ENCODE data around the gene SLC5A4. TPM values are rescaled to one million over a fixed set of nuclear protein-coding genes. Genes with fewer than 3 reads are reported as not detected.
"Not testable (repeated sequence)": the region's sequence is repeated elsewhere in the genome, so short reads cannot be mapped to it uniquely, and the experiment has no call there.

SLC5A4 gene
- total RNA-seq, 1 donor from 2014 or later = not detected

DNA sequence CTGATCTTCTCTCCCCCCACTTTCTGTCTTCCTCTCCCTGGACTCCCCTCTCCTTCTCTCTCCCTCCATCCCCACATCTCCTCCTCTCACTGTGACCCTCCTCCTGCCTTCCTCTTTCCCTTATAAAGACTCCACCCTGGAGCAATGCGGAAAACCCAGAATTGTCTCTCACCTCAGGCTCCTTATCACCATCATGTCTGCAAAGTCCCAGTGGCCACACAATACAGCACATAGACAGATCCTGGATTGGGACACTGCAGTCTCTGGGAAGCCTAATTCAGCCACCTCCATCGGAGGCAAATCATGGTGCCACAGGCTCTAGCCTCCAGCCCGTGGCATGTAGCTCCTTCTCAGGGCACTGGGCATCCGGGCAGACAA lies 53.0 kb downstream of the SLC5A4 start:
- H3K27ac Mint-ChIP-seq (ENCODE audit: unreplicated experiment) = no peak overlapping the region
- TF ChIP-seq, protein P1, sequence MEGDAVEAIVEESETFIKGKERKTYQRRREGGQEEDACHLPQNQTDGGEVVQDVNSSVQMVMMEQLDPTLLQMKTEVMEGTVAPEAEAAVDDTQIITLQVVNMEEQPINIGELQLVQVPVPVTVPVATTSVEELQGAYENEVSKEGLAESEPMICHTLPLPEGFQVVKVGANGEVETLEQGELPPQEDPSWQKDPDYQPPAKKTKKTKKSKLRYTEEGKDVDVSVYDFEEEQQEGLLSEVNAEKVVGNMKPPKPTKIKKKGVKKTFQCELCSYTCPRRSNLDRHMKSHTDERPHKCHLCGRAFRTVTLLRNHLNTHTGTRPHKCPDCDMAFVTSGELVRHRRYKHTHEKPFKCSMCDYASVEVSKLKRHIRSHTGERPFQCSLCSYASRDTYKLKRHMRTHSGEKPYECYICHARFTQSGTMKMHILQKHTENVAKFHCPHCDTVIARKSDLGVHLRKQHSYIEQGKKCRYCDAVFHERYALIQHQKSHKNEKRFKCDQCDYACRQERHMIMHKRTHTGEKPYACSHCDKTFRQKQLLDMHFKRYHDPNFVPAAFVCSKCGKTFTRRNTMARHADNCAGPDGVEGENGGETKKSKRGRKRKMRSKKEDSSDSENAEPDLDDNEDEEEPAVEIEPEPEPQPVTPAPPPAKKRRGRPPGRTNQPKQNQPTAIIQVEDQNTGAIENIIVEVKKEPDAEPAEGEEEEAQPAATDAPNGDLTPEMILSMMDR (IDR thresholded peaks at IDR 0.05) = no peak
- H3K4me3 Mint-ChIP-seq (ENCODE audit: unreplicated experiment) = no peak overlapping the region
- peaks cover 14% of the 10 kb centered on the region for H3K4me1 Mint-ChIP-seq (ENCODE audit: low read depth)
- no peaks in the 10 kb centered on the region for H3K36me3 Mint-ChIP-seq (ENCODE audit: low read depth)
- no peak for DNase-seq (ENCODE audit: low spot score)
- peaks cover 13% of the 10 kb centered on the region for H3K27me3 Mint-ChIP-seq (ENCODE audit: low read depth)
- no peaks in the 10 kb centered on the region for H3K9me3 Mint-ChIP-seq (ENCODE audit: low read depth)

DNA sequence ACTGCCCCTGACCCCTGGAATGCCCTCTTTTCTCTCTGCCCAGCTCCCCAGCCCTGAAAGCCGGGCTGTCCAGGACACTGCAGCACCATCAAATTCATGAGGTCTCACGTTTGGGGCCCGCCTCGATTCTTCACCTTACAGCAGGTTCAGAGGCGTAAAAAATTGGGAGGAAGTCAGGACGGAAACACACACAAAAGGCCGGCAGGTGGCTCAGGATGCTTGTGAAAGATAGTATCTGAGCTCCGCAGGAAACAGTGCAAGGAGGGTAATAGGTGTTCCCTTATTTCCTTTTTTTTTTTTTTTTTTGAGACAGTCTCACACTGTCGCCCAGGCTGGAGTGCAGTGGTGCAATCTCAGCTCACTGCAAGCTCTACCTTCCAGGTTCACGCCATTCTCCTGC lies 54.4 kb downstream of the SLC5A4 start:
- DNase-seq (ENCODE audit: low spot score) = no peak
- peaks cover 24% of the 10 kb centered on the region for H3K27me3 Mint-ChIP-seq (ENCODE audit: low read depth)
- H3K27ac Mint-ChIP-seq (ENCODE audit: unreplicated experiment) = no peak overlapping the region
- H3K4me3 Mint-ChIP-seq (ENCODE audit: unreplicated experiment) = no peak overlapping the region
- peaks cover 14% of the 10 kb centered on the region for H3K4me1 Mint-ChIP-seq (ENCODE audit: low read depth)
- TF ChIP-seq, protein P1 (IDR thresholded peaks at IDR 0.05) = no peak
- no peaks in the 10 kb centered on the region for H3K9me3 Mint-ChIP-seq (ENCODE audit: low read depth)
- H3K36me3 Mint-ChIP-seq (ENCODE audit: low read depth) = no peaks in the 10 kb centered on the region

DNA sequence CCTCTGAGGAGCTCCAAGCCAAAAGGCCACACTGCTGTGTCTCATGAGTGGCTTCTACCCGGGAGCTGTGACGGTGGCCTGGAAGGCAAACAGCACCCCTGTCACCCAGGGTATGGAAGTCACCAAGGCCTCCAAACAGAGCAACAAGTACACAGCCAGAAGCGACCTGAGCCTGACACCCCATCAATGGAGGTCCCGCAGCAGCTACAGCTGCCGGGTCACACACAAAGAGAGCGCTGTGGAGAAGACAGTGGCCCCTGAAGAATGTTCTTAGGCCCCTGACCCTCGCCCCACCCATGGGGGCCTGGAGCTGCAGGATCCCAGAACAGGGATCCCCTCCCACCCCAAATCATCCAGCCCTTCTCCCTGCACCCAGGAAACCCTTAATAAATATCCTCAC lies 55.2 kb downstream of the SLC5A4 start:
- peaks cover 29% of the 10 kb centered on the region for H3K27me3 Mint-ChIP-seq (ENCODE audit: low read depth)

DNA sequence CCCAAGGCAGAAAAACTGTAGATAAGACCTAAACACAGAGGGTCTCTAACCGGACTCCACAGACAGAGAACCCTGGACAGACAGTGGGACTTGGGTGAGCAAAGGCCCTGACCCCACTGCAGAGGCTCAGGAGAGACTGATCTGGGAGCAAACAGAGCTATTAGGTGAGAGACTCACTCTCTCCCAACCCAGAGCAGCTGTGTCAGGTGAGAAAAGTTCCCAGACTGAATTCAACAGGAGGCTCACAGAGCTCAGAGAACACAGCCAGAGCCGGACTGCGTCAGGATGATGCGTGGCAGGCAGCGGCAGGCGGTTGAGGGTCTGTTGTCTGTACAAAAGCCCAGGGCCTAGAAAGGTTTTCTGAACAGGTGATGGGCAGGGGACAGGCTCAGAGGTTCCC lies 55.8 kb downstream of the SLC5A4 start:
- no peak for DNase-seq (ENCODE audit: low spot score)
- Mint-ChIP-seq H3K4me1 (ENCODE audit: low read depth) (peaks cover 3% of the 10 kb centered on the region), H3K9me3 (ENCODE audit: low read depth) (no peaks in the 10 kb centered on the region), H3K4me3 (ENCODE audit: unreplicated experiment) (no peak overlapping the region), H3K27me3 (ENCODE audit: low read depth) (peaks cover 29% of the 10 kb centered on the region), H3K36me3 (ENCODE audit: low read depth) (no peaks in the 10 kb centered on the region), H3K27ac (ENCODE audit: unreplicated experiment) (no peak overlapping the region)
- TF ChIP-seq, protein P1 (IDR thresholded peaks at IDR 0.05) = no peak

More for the DNA sequence above, 55.2 kb downstream of the SLC5A4 start:
- TF ChIP-seq, protein P1 (IDR thresholded peaks at IDR 0.05) = no peak
- Mint-ChIP-seq H3K27ac (ENCODE audit: unreplicated experiment) (no peak overlapping the region), H3K4me3 (ENCODE audit: unreplicated experiment) (no peak overlapping the region), H3K9me3 (ENCODE audit: low read depth) (no peaks in the 10 kb centered on the region), H3K4me1 (ENCODE audit: low read depth) (peaks cover 10% of the 10 kb centered on the region), H3K36me3 (ENCODE audit: low read depth) (no peaks in the 10 kb centered on the region)
- DNase-seq (ENCODE audit: low spot score) = no peak

DNA sequence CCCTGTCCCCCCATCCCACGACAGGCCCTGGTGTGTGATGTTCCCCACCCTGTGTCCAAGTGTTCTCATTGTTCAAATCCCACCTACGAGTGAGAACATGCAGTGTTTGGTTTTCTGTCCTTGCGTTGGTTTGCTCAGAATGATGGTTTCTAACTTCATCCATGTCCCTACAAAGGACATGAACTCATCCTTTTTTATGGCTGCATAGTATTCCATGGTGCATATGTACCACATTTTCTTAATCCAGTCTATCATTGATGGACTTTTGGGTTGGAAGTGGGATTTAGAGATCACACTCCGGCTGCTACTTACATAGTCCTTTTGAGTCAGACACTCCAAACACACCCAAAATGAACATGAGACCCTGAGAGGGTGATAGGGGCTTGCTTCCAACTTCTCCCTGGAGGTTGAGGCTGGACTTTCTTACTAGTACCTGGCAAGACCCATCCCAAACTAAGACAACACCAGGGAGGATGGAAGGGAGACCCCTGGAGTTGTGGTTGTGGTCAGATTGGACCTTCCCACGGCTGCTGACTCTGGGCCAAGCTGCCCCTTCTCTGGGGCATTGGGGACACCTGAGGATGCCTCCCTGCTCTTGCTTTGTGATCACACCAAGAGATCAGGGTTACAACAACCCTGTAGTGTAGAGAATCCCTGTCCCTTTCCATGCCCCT lies 57.5 kb downstream of the SLC5A4 start:
- not testable (repeated sequence) for H3K4me3 Mint-ChIP-seq (ENCODE audit: unreplicated experiment); H3K27ac Mint-ChIP-seq (ENCODE audit: unreplicated experiment); DNase-seq (ENCODE audit: low spot score); H3K4me1 Mint-ChIP-seq (ENCODE audit: low read depth); H3K36me3 Mint-ChIP-seq (ENCODE audit: low read depth); H3K9me3 Mint-ChIP-seq (ENCODE audit: low read depth)
- H3K27me3 Mint-ChIP-seq (ENCODE audit: low read depth) = peaks cover 34% of the 10 kb centered on the region

DNA sequence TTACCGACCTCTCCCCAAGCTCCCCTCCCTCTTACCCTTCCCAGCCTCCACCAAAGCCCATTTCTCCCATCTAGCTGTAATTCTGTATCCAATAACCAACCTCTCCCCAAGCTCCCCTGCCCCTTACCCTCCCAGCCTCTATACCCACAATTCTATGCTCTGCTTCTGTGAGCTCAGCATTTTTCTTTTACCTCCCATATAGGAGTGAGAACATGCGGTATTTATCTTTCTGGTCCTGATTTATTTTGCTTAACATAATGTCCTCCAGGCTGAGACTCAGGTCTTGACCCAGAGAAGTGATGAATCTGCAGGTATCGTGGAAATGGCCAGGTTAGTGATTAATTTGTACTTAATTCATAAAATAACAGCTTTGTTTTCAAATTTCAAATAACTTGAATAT lies 59.2 kb downstream of the SLC5A4 start:
- H3K4me1 Mint-ChIP-seq (ENCODE audit: low read depth); H3K4me3 Mint-ChIP-seq (ENCODE audit: unreplicated experiment); DNase-seq (ENCODE audit: low spot score); H3K27ac Mint-ChIP-seq (ENCODE audit: unreplicated experiment); H3K36me3 Mint-ChIP-seq (ENCODE audit: low read depth); H3K9me3 Mint-ChIP-seq (ENCODE audit: low read depth): not testable (repeated sequence)
- H3K27me3 Mint-ChIP-seq (ENCODE audit: low read depth) = peaks cover 36% of the 10 kb centered on the region

DNA sequence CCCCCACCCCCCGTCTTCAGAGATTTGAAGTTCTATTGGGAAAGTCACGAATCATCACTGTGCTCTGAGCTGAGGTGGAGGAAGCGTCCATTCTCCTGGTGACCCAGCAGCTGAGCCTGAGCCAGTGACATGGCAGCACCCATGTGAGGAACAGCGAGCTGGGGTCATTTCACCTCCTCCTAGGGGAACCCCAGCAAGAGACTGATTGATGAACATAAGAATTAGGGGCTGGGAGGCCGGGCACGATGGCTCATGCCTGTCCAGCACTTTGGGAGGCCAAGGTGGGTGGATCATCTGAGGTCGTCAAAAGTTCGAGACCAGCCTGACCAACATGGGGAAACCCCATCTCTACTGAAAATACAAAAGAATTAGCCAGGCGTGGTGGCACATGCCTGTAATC lies 61.8 kb downstream of the SLC5A4 start:
- H3K36me3 Mint-ChIP-seq (ENCODE audit: low read depth); H3K4me1 Mint-ChIP-seq (ENCODE audit: low read depth); DNase-seq (ENCODE audit: low spot score); H3K4me3 Mint-ChIP-seq (ENCODE audit: unreplicated experiment); H3K9me3 Mint-ChIP-seq (ENCODE audit: low read depth); H3K27ac Mint-ChIP-seq (ENCODE audit: unreplicated experiment): not testable (repeated sequence)
- peaks cover 34% of the 10 kb centered on the region for H3K27me3 Mint-ChIP-seq (ENCODE audit: low read depth)

DNA sequence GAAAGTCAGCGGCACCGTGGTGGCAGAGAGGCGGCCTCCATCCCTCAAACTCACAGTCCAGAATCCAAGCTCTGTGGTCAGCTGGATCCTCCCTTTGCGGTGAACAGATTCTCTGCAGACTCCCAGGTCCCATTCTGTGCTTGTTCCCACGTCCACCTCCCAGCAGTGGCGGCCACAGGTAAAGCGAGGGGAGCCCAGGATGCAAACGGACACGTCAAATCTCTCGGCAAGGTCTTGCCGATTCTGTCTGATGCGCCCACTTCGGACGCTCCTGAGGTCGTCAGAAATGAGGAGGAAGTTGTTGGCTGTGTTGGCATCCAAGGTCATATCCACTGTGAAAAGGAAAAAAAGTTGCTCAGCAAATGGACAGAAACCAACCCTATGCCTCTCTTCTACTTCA lies 64.1 kb downstream of the SLC5A4 start:
- not testable (repeated sequence) for H3K27ac Mint-ChIP-seq (ENCODE audit: unreplicated experiment); H3K4me1 Mint-ChIP-seq (ENCODE audit: low read depth); H3K9me3 Mint-ChIP-seq (ENCODE audit: low read depth); DNase-seq (ENCODE audit: low spot score); H3K36me3 Mint-ChIP-seq (ENCODE audit: low read depth); H3K4me3 Mint-ChIP-seq (ENCODE audit: unreplicated experiment)
- H3K27me3 Mint-ChIP-seq (ENCODE audit: low read depth) = peaks cover 33% of the 10 kb centered on the region
